Loucy (cell line): ENCODE data around the gene MYMX.

ENCODE experiments used
- H2AFZ ChIP-seq: fragments of 200-600 bp; sonication (generic); 2 replicates; pipeline ENCODE4 v1.6.0; 2016; ENCODE audit warnings: antibody characterized with exemption, mild to moderate bottlenecking, low read length, moderate library complexity
- H3F3A ChIP-seq: fragments of 200-600 bp; 2 replicates; pipeline ENCODE4 v1.6.0; 2016; ENCODE audit warnings: antibody characterized with exemption, low read depth, mild to moderate bottlenecking
- H3K27me3 ChIP-seq: fragments of 200-600 bp; sonication (generic); 2 replicates; pipeline ENCODE4 v1.6.1; 2014; ENCODE audit warnings: low read length, mild to moderate bottlenecking; ENCODE audit not compliant: insufficient read depth, poor library complexity, severe bottlenecking
- H3K36me3 ChIP-seq: fragments of 200-600 bp; sonication (generic); 2 replicates; pipeline ENCODE4 v1.6.1; 2016; ENCODE audit warnings: low read length; ENCODE audit not compliant: insufficient read depth
- H3K4me1 ChIP-seq: fragments of 200-600 bp; sonication (generic); 2 replicates; pipeline ENCODE4 v1.5.1; 2014; ENCODE audit warnings: low read length, mild to moderate bottlenecking; ENCODE audit not compliant: insufficient read depth, poor library complexity, severe bottlenecking
- H3K4me2 ChIP-seq: fragments of 200-600 bp; sonication (generic); 2 replicates; pipeline ENCODE4 v1.6.0; 2014; ENCODE audit warnings: antibody characterized with exemption, low read length, low read depth, mild to moderate bottlenecking; ENCODE audit not compliant: poor library complexity, severe bottlenecking
- H3K4me3 ChIP-seq: fragments of 200-600 bp; sonication (generic); 2 replicates; pipeline ENCODE4 v1.5.1; 2014; ENCODE audit warnings: low read length, mild to moderate bottlenecking, mixed read lengths; ENCODE audit not compliant: poor library complexity, severe bottlenecking
- H3K79me2 ChIP-seq: fragments of 200-600 bp; sonication (generic); 2 replicates; pipeline ENCODE4 v1.6.1; 2014; ENCODE audit warnings: low read length; ENCODE audit not compliant: insufficient read depth
- H3K9ac ChIP-seq: fragments of 200-600 bp; sonication (generic); 2 replicates; pipeline ENCODE4 v1.6.0; 2014; ENCODE audit warnings: mild to moderate bottlenecking, low read depth, low read length, moderate library complexity; ENCODE audit not compliant: poor library complexity, severe bottlenecking
- H3K9me2 ChIP-seq: fragments of 200-600 bp; sonication (generic); replicated peaks from 2 replicates; pipeline ENCODE4 v1.6.1; 2016; ENCODE audit warnings: low read depth, low read length, mixed read lengths
- H3K9me3 ChIP-seq: fragments of 200-600 bp; sonication (generic); 2 replicates; pipeline ENCODE4 v1.6.1; 2014; ENCODE audit warnings: mild to moderate bottlenecking, antibody characterized with exemption, low read length, low read depth; ENCODE audit not compliant: insufficient read depth
- H4K20me1 ChIP-seq: fragments of 200-600 bp; sonication (generic); 2 replicates; pipeline ENCODE4 v1.6.0; 2014; ENCODE audit warnings: antibody characterized with exemption, low read length, mild to moderate bottlenecking; ENCODE audit not compliant: insufficient read depth, poor library complexity, severe bottlenecking
- EZH2phosphoT487 ChIP-seq: fragments of 200-600 bp; IDR thresholded peaks from 2 replicates; pipeline ENCODE4 v1.6.1; 2018; ENCODE audit warnings: antibody characterized with exemption, mild to moderate bottlenecking, moderate library complexity, borderline replicate concordance
- TF ChIP-seq, protein P1 (sequence below): fragments of 200-600 bp; sonication (generic); conservative IDR thresholded peaks from 2 replicates; pipeline ENCODE4 v1.5.1; 2014; ENCODE audit warnings: mild to moderate bottlenecking, antibody characterized with exemption, low read length

MYMX gene

DNA sequence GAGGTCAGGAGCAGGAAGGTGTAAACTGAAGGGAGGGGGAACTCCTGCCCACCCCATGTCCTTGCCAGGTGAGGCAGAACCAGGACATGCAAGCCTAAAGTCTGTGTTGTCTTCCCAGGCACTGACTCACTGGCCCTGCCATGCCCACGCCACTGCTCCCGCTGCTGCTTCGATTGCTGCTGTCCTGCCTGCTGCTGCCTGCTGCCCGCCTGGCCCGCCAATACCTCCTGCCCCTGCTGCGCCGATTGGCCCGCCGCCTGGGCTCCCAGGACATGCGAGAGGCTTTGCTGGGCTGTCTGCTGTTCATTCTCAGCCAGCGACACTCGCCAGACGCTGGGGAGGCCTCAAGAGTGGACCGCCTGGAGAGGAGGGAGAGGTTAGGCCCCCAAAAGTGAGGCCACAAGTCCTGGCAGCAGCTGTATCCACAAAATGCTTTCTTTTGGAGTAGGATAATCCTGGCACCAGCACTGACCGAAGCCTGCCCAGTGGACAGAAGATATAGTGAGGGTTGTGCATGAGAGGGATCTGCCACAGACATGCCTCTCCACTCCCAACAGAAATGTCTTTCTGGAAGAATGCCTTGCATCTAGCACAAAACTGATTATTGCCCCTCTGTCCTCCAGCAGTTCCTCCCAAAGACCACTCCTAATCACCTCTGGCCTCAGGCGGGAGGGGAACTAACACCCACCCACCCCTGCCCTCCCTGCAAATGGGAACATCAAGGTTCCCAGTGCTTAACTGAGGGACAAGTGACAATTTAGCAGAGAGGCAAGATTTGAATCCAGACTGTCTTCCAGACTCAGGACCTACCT, 812 bp downstream of the MYMX start:
- TF ChIP-seq, protein P1, sequence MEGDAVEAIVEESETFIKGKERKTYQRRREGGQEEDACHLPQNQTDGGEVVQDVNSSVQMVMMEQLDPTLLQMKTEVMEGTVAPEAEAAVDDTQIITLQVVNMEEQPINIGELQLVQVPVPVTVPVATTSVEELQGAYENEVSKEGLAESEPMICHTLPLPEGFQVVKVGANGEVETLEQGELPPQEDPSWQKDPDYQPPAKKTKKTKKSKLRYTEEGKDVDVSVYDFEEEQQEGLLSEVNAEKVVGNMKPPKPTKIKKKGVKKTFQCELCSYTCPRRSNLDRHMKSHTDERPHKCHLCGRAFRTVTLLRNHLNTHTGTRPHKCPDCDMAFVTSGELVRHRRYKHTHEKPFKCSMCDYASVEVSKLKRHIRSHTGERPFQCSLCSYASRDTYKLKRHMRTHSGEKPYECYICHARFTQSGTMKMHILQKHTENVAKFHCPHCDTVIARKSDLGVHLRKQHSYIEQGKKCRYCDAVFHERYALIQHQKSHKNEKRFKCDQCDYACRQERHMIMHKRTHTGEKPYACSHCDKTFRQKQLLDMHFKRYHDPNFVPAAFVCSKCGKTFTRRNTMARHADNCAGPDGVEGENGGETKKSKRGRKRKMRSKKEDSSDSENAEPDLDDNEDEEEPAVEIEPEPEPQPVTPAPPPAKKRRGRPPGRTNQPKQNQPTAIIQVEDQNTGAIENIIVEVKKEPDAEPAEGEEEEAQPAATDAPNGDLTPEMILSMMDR: no peak
- no peak for TF ChIP-seq EZH2phosphoT487
- H3K36me3 ChIP-seq: no peaks in the 10 kb centered on the region
- H3K9me3 ChIP-seq: no peaks in the 10 kb centered on the region
- peaks cover 6% of the 10 kb centered on the region; the same call in 1 of the 2 replicates for H3F3A ChIP-seq
- no peaks in the 10 kb centered on the region for H3K9me2 ChIP-seq
- H3K4me3 ChIP-seq: no peak overlapping the region
- H3K4me2 ChIP-seq: no peak overlapping the region
- H4K20me1 ChIP-seq: no peaks in the 10 kb centered on the region
- no peak overlapping the region for H3K9ac ChIP-seq
- H2AFZ ChIP-seq: peak overlapping the region; percentile 47; the same call in 1 of the 2 replicates
- H3K4me1 ChIP-seq: peaks cover 32% of the 10 kb centered on the region
- no peaks in the 10 kb centered on the region for H3K79me2 ChIP-seq
- no peaks in the 10 kb centered on the region for H3K27me3 ChIP-seq

DNA sequence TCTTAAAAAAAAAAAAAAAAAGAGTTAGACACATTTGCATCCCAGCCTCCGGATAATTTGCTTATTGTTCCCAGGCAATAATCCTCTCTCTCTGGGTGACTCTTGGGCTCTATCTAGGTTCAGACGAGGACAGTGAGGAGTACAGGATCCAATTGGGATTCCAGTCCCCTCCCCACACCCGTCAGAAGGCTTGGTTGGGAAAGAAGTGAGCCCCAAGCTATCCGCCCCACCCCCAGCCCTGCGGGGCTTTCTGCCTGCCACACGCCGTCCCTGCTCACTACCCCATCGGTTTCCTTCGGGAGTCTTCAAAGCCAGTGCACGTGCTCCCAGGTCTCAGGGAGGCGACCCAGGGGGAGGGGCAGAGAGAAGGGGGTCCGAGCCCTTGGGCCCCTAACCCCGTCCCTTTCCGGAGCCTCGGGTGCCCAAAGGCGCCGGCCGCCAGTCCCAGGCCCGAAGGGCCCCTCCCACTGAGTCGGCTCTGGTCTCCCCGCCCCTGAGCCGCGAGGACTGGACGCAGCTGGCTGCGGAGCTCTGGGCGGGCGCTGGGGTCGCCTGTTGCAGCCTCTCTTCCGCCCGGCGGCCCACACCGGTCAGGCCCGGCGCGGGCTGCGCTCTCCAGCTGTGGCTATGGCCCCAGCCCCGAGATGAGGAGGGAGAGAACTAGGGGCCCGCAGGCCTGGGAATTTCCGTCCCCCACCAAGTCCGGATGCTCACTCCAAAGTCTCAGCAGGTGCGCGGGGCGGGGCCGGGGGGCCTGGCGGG, 2.5 kb downstream of the MYMX start:
- Histone ChIP-seq H3K27me3 (no peaks in the 10 kb centered on the region), H3K36me3 (no peaks in the 10 kb centered on the region), H4K20me1 (no peaks in the 10 kb centered on the region), H3K79me2 (peaks cover 2% of the 10 kb centered on the region), H3K4me2 (peak overlapping the region; percentile 67), H3K9me2 (no peaks in the 10 kb centered on the region), H3K4me1 (peaks cover 45% of the 10 kb centered on the region), H3K9me3 (no peaks in the 10 kb centered on the region), H2AFZ (peak overlapping the region; percentile 69; the same call in 1 of the 2 replicates), H3F3A (peaks cover 6% of the 10 kb centered on the region; the same call in 1 of the 2 replicates), H3K4me3 (peak overlapping the region; percentile 70), H3K9ac (peak overlapping the region; percentile 69)
- TF ChIP-seq, protein P1: no peak
- TF ChIP-seq EZH2phosphoT487: no peak

DNA sequence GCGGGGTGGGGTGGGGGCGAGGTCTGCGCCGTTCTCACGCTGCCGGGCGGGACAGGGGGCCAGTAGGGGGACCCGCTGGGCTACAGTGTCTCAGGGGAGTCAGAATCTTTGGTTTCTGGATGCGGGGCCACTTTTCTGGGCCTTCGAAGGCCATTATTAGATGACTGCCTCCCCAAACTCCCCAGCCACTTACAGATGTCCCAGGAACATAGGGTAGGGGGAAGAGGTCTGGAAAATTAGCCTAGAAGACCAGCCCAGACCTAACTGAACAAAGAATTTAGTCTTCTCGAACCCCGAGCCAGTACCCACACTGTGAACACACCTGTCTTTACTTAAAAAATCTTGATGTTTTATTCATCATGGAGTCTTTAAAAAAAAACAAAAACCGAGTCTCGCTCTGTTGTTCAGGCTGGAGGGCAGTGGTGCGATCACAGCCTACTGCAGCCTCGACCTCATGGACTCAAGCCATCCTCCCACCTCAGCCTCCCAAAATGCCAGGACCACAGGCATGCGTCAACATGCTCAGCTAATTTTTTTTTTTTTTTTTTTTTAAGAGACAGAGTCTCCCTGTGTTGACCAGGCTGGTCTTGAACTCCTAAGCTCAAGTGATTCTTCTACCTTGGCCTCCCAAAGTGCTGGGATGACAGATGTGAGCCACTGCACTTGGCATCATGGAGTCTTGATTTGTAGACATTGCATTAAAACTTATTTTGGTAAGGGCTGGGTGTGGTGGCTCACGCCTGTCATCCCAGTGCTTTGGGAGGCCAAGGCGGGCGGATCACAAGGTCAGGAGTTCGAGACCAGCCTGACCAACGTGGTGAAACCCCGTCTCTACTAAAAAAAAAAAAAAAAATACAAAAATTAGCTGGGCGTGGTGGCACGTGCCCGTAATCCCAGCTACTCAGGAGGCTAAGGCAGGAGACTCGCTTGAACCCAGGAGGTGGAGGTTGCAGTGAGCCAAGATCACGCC, 3.4 kb downstream of the MYMX start:
- peak overlapping the region; percentile 51 for H3K4me2 ChIP-seq
- H3K9me2 ChIP-seq: no peaks in the 10 kb centered on the region
- H4K20me1 ChIP-seq: no peaks in the 10 kb centered on the region
- no peaks in the 10 kb centered on the region for H3K9me3 ChIP-seq
- peaks cover 6% of the 10 kb centered on the region; the same call in 1 of the 2 replicates for H3F3A ChIP-seq
- no peak overlapping the region for H2AFZ ChIP-seq
- no peaks in the 10 kb centered on the region for H3K36me3 ChIP-seq
- peak overlapping the region; percentile 57 for H3K4me3 ChIP-seq
- H3K4me1 ChIP-seq: peaks cover 51% of the 10 kb centered on the region
- peaks cover 11% of the 10 kb centered on the region for H3K79me2 ChIP-seq
- H3K9ac ChIP-seq: peak overlapping the region; percentile 56
- TF ChIP-seq EZH2phosphoT487: no peak
- TF ChIP-seq, protein P1: no peak
- H3K27me3 ChIP-seq: no peaks in the 10 kb centered on the region
